ENCODE results near the gene TMCC1. TPM values are rescaled to one million over a fixed set of nuclear protein-coding genes. Genes with fewer than 3 reads are reported as not detected.

The TMCC1 gene
- total and polyA plus RNA-seq, 2 donors (not counting 3 experiments of a cell fraction or from before 2014, with no cell fraction given): 17.4 to 38.4 TPM

DNA sequence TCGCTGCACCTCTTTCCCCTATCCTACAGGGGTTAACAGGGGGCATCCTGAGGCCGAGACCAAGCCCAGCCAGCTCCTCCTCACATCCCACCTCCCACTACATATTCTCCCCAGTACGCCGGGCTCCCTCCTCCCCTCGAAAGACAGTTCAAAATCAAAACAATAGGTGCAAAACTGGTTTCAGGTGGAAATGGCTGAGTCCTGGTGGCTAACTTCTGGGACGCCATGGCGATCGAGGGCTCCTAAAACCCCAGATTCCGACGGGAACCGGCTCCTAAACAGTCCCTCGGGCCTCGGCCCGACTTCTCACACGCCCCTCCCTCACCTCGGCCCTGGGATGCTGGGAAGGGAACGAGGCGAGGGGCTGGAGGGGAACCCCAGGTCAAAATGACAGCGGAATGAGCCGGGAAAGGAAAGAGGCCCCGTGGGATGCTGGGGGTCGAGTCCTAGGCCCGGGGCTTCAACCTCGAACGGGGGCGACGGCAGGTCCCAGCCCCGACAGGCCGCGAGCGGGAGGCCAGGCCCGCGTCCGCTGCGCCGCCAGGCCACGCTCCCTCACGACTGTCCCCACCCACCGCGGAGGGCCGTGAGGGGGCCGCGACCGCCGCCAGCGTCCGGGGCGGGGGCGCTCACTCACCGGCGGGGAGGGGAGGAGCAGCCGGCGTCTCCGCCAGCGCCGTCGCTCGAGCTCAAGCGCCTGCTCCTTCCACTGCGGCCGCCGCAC is 492 bp downstream of the TMCC1 start:
- Histone ChIP-seq H3K27ac (ENCODE audit: insufficient read depth, low read depth, low read length) (peak overlapping the region; percentile 89), H4K20me1 (replicated peaks; ENCODE audit: control insufficient read depth, extremely low read depth, insufficient read depth, low read length) (no peaks in the 10 kb centered on the region), H3K4me2 (ENCODE audit: insufficient read depth, low read length) (peak overlapping the region; percentile 91), H3K79me2 (ENCODE audit: control insufficient read depth, insufficient read depth, low read length) (peaks cover 32% of the 10 kb centered on the region), H3K36me3 (ENCODE audit: control insufficient read depth in 2 of 2, extremely low read depth in 1 of 2, insufficient read depth in 2 of 2, low read length in 2 of 2) (no peaks in the 10 kb centered on the region), H3K27me3 (ENCODE audit: control insufficient read depth in 2 of 2, insufficient read depth in 2 of 2, low read length in 2 of 2) (no peaks in the 10 kb centered on the region), H3K9ac (replicated peaks; ENCODE audit: extremely low read depth, insufficient read depth, low read length) (peak overlapping the region; percentile 98), H3K9me1 (replicated peaks; ENCODE audit: control insufficient read depth, extremely low read depth, insufficient read depth, low read length) (no peaks in the 10 kb centered on the region), H2AFZ (ENCODE audit: low read depth, low read length) (peak overlapping the region; percentile 77), H3K4me1 (ENCODE audit: control insufficient read depth, extremely low read depth, insufficient read depth, low read length) (peaks cover 52% of the 10 kb centered on the region), H3K4me3 (replicated peaks in 1 of 3; ENCODE audit: insufficient read depth in 1 of 3, low read depth in 1 of 3, low read length in 3 of 3) (peak overlapping the region; percentile 54 to 91 (median 89)), H3K9me3 (replicated peaks; ENCODE audit: control insufficient read depth, insufficient read depth, low read length) (no peaks in the 10 kb centered on the region)
- CTCF ChIA-PET: interaction anchor here (1.1 to 1.9 kb wide), 4 partner anchors 14 to 262 kb away, joined by 3 to 6 read pairs (median 3); no protein-coding TSS in a partner anchor
- intact Hi-C loops (cut with micrococcal nuclease): loop anchor here (1.0 to 5.0 kb wide), 2 partner anchors 267 to 401 kb away; no protein-coding TSS in a partner anchor
- no TSS peak for BruUV-seq (replicated peaks)
- TF ChIP-seq POLR2A (IDR thresholded peaks at IDR 0.05; ENCODE audit: low read depth, low read length) (peak; percentile 69), MYC (IDR thresholded peaks at IDR 0.05; ENCODE audit: low read depth, low read length) (no peak), FOS (IDR thresholded peaks at IDR 0.05; ENCODE audit: borderline replicate concordance, insufficient read depth, low read length) (no peak), CTCF (IDR thresholded peaks at IDR 0.05; ENCODE audit: extremely low read depth in 1 of 2, insufficient read depth in 1 of 2, low read depth in 1 of 2, low read length in 2 of 2) (no peak), EZH2 (IDR thresholded peaks at IDR 0.05; ENCODE audit: borderline replicate concordance, low read depth, low read length, severe bottlenecking) (no peak), POLR2AphosphoS5 (IDR thresholded peaks at IDR 0.05; ENCODE audit: insufficient read depth, low read depth, low read length) (peak; percentile 65)
- FAIRE-seq (no peak), DNase-seq (ENCODE audit: low read depth, low spot score) (peak; percentile 56)
- POLR2A ChIA-PET: interaction anchor here (0.6 to 1.1 kb wide), 3 partner anchors 18 to 220 kb away, joined by 3 to 4 read pairs (median 3); no protein-coding TSS in a partner anchor
- dilution Hi-C loops (cut with MboI; ENCODE audit: extremely low pct_ligation_motif_present, low sequenced_read_pairs): no loop called here
